ENCODE data around the gene PGAP6. TPM values are rescaled to one million over a fixed set of nuclear protein-coding genes. Genes with fewer than 3 reads are reported as not detected.

The PGAP6 gene
- total and polyA plus RNA-seq, 2 experiments from 2014 or later = 133 to 205 TPM

DNA sequence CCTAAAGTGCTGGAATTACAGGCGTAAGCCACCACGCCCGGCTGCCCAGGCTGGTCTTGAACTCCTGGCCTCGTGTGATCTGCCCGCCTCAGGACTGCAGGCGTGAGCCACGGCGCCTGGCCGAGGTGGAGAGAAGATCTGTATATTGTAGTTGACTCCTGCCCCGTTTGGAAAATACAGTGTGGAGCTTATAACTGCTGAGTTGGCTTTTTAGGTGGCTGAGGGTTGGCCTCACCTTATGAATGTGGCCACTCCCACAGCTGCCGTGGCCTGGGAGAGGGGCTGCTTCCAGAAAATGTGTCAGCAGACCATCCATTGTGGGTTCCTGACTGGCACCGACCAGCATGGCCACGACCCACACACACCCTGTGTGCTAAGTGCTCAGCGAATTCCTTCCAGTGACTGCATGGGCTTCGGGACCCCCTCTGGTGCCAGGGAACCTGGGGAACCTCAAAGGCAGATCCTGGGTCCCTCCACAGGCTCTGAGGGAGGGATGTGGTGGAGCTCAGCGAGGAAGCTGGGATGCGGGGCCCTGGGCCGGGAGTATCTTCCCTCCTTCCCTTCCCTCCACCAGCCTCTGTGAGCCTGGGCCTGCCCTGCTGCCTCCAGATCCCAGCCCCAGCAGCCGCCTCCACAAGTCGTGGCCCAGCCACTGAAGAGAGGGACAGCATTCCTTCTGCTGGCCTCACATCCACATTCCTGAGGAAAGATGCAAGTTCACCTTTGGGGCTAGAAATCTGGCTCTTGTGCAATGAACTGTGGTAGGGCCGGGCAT lies 32.8 kb upstream of the PGAP6 start:
- Histone ChIP-seq H3K79me2 (no peaks in the 10 kb centered on the region), H3K9me3 (ENCODE audit: low read depth) (no peaks in the 10 kb centered on the region), H4K20me1 (ENCODE audit: insufficient read depth, poor library complexity, severe bottlenecking) (no peaks in the 10 kb centered on the region), H3K4me2 (no peak overlapping the region), H2AFZ (no peak overlapping the region), H3K9me2 (replicated peaks; ENCODE audit: insufficient read depth) (no peaks in the 10 kb centered on the region), H3K27ac (no peak overlapping the region), H3K27me3 (no peaks in the 10 kb centered on the region), H3K4me1 (ENCODE audit: insufficient read depth) (no peaks in the 10 kb centered on the region), H3K36me3 (replicated peaks; ENCODE audit: insufficient read depth, low read depth) (no peaks in the 10 kb centered on the region), H3K4me3 (no peak overlapping the region)
- DNase-seq (ENCODE audit: low spot score) = no peak
- TF ChIP-seq CTCF (IDR thresholded peaks at IDR 0.05; ENCODE audit: poor library complexity) = no peak
- no peak for TF ChIP-seq EZH2phosphoT487 (IDR thresholded peaks at IDR 0.05; ENCODE audit: low read depth, severe bottlenecking, unreplicated experiment)
- TF ChIP-seq EZH2 (IDR thresholded peaks at IDR 0.05; ENCODE audit: borderline replicate concordance) = no peak
- WGBS (ENCODE audit: low lambda C conversion rate, missing lambda C conversion rate) = 87% methylated on average over 21 of the region's 21 CpGs

GRCh38 chr16:411576-412265 lies 29.9 kb upstream of the PGAP6 start:
- Histone ChIP-seq H3K79me2 (no peaks in the 10 kb centered on the region), H2AFZ (no peak overlapping the region), H3K4me1 (ENCODE audit: insufficient read depth) (no peaks in the 10 kb centered on the region), H3K4me3 (no peak overlapping the region), H3K9me3 (ENCODE audit: low read depth) (no peaks in the 10 kb centered on the region), H3K4me2 (no peak overlapping the region), H3K9me2 (replicated peaks; ENCODE audit: insufficient read depth) (no peaks in the 10 kb centered on the region), H4K20me1 (ENCODE audit: insufficient read depth, poor library complexity, severe bottlenecking) (no peaks in the 10 kb centered on the region), H3K36me3 (replicated peaks; ENCODE audit: insufficient read depth, low read depth) (no peaks in the 10 kb centered on the region), H3K27me3 (no peaks in the 10 kb centered on the region), H3K27ac (no peak overlapping the region)
- no peak for TF ChIP-seq EZH2 (IDR thresholded peaks at IDR 0.05; ENCODE audit: borderline replicate concordance)
- no peak for TF ChIP-seq EZH2phosphoT487 (IDR thresholded peaks at IDR 0.05; ENCODE audit: low read depth, severe bottlenecking, unreplicated experiment)
- no peak for TF ChIP-seq CTCF (IDR thresholded peaks at IDR 0.05; ENCODE audit: poor library complexity)
- no peak for DNase-seq (ENCODE audit: low spot score)
- 98% methylated on average over 26 of the region's 26 CpGs for WGBS (ENCODE audit: low lambda C conversion rate, missing lambda C conversion rate)

GRCh38 chr16:410516-411178 lies 28.9 kb upstream of the PGAP6 start:
- Histone ChIP-seq H2AFZ (no peak overlapping the region), H3K4me2 (no peak overlapping the region), H4K20me1 (ENCODE audit: insufficient read depth, poor library complexity, severe bottlenecking) (no peaks in the 10 kb centered on the region), H3K4me1 (ENCODE audit: insufficient read depth) (peaks cover 2% of the 10 kb centered on the region), H3K36me3 (replicated peaks; ENCODE audit: insufficient read depth, low read depth) (no peaks in the 10 kb centered on the region), H3K27me3 (no peaks in the 10 kb centered on the region), H3K79me2 (no peaks in the 10 kb centered on the region), H3K9me3 (ENCODE audit: low read depth) (no peaks in the 10 kb centered on the region), H3K9me2 (replicated peaks; ENCODE audit: insufficient read depth) (no peaks in the 10 kb centered on the region), H3K27ac (no peak overlapping the region), H3K4me3 (no peak overlapping the region)
- DNase-seq (ENCODE audit: low spot score) = no peak
- WGBS (ENCODE audit: low lambda C conversion rate, missing lambda C conversion rate) = 98% methylated on average over 26 of the region's 36 CpGs
- TF ChIP-seq EZH2phosphoT487 (IDR thresholded peaks at IDR 0.05; ENCODE audit: low read depth, severe bottlenecking, unreplicated experiment) (no peak), EZH2 (IDR thresholded peaks at IDR 0.05; ENCODE audit: borderline replicate concordance) (no peak), CTCF (IDR thresholded peaks at IDR 0.05; ENCODE audit: poor library complexity) (no peak)

Measured in hepatocyte (in vitro differentiated cells).